GM20431 (cell line): ENCODE measurements around the gene DNM2.
"Not testable (repeated sequence)": the region's sequence is repeated elsewhere in the genome, so short reads cannot be mapped to it uniquely, and the experiment has no call there.

Experiments
- in situ Hi-C: fragments of 300-500 bp; cut with MseI, MboI; formaldehyde crosslinking; loops from one replicate; pipeline ENCODE4 v1.15.0; 2020; ENCODE audit warnings: low sequenced_read_pairs; ENCODE audit not compliant: unreplicated experiment

Gene DNM2

DNA sequence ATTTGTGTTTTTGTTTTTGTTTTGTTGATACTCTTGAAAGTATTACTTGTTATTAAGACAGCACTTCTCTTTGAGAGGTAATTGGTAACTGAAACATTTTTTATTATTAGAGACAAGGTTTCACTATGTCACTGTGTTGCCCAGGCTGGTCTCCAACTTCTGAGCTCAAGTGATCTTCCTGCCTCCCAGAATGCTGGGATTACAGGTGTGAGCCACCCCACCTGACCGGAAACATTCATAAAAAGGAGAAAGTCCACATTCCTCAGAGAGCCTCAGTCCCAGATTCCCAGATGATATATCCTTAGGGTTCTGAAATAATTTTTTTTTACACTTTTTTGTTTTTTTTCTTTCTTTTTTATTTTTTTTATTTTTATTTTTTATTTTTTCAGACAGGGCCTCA lies 156.1 kb downstream of the DNM2 start:
- in situ Hi-C loops = loop anchor here (25.0 kb wide), 1 partner anchor 162 kb away; the partner anchor contains the start of genes DNM2 and QTRT1

GRCh38 chr19:10876459-10877240 lies 158.8 kb downstream of the DNM2 start:
- in situ Hi-C loops = no loop called here

DNA sequence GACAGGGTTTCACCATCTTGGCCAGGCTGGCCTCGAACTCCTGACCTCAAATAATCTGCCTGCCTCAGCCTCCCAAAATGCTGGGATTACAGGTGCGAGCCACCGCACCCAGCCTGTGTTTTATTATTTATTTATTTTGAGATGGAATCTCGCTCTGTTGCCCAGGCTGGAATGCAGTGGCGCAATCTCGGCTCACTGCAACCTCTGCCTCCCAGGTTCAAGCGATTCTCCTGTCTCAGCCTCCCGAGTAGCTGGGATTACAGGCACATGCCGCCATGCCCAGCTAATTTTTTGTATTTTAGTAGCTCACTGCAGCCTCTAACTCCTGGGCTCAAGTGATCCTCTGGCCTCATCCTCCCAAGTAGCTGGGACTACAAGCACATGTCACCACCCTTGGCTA lies 159.7 kb downstream of the DNM2 start:
- in situ Hi-C loops = not testable (repeated sequence)

- in situ Hi-C loops = no loop called here
These were observed 160.4 kb downstream of the DNM2 start for GRCh38 chr19:10878253-10878652.
